ENCODE measurements around the gene CCL28.
"Not testable (repeated sequence)": the region's sequence is repeated elsewhere in the genome, so short reads cannot be mapped to it uniquely, and the experiment has no call there.

DNA sequence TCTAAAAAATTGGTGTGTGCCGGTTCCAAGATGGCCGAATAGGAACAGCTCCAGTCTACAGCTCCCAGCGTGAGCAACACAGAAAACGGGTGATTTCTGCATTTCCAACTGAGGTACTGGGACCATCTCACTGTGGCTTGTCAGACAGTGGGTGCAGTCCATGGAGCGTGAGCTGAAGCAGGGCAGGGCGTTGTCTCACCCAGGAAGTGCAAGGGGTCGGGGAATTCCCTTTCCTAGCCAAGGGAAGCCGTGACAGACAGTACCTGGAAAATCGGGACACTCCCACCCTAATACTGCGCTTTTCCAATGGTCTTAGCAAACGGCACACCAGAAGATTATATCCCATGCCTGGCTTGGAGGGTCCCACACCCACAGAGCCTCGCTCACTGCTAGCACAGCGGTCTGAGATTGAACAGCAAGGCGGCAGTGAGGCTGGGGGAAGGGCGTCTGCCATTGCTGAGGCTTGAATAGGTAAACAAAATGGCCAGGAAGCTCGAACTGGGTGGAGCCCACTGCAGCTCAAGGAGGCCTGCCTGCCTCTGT lies 9.6 kb downstream of the CCL28 start:
- TF ChIP-seq, protein P1, sequence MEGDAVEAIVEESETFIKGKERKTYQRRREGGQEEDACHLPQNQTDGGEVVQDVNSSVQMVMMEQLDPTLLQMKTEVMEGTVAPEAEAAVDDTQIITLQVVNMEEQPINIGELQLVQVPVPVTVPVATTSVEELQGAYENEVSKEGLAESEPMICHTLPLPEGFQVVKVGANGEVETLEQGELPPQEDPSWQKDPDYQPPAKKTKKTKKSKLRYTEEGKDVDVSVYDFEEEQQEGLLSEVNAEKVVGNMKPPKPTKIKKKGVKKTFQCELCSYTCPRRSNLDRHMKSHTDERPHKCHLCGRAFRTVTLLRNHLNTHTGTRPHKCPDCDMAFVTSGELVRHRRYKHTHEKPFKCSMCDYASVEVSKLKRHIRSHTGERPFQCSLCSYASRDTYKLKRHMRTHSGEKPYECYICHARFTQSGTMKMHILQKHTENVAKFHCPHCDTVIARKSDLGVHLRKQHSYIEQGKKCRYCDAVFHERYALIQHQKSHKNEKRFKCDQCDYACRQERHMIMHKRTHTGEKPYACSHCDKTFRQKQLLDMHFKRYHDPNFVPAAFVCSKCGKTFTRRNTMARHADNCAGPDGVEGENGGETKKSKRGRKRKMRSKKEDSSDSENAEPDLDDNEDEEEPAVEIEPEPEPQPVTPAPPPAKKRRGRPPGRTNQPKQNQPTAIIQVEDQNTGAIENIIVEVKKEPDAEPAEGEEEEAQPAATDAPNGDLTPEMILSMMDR (IDR thresholded peaks at IDR 0.05), result not testable (repeated sequence)
- not testable (repeated sequence) for TF ChIP-seq POLR2A (IDR thresholded peaks at IDR 0.05)
